Measurements from ENCODE around the gene PTH.

Gene PTH

GRCh38 chr11:13495929-13496328 is at the start of gene PTH:
Gene PTH, minus strand, starts transcription at chr11:13495997. Its CDS starts 3,142 bp downstream, at chr11:13492855.
- DNase-seq (ENCODE audit: low read depth in 3 of 3), result no peak

GRCh38 chr11:13538044-13538443 is 42.2 kb upstream of the PTH start:
- no peak for DNase-seq (ENCODE audit: low read depth in 3 of 3)

GRCh38 chr11:13535819-13536218 is 40.0 kb upstream of the PTH start:
- DNase-seq (ENCODE audit: low read depth in 3 of 3), result no peak

GRCh38 chr11:13534358-13534757 is 38.6 kb upstream of the PTH start:
- DNase-seq (ENCODE audit: low read depth in 3 of 3), result no peak

- DNase-seq (ENCODE audit: low read depth in 3 of 3), result no peak
Measured at GRCh38 chr11:13525257-13525656, 29.5 kb upstream of the PTH start.

- no peak for DNase-seq (ENCODE audit: low read depth in 3 of 3)
Measured at GRCh38 chr11:13503393-13503792, 7.6 kb upstream of the PTH start.

- DNase-seq (ENCODE audit: low read depth in 3 of 3), result no peak
Measured at GRCh38 chr11:13502492-13502891, 6.7 kb upstream of the PTH start.

- DNase-seq (ENCODE audit: low read depth in 3 of 3), result no peak
Measured at GRCh38 chr11:13494051-13494450, 1.7 kb downstream of the PTH start.

- DNase-seq (ENCODE audit: low read depth in 3 of 3), result no peak
Measured at GRCh38 chr11:13487661-13488030, 8.2 kb downstream of the PTH start.

- DNase-seq (ENCODE audit: low read depth in 3 of 3), result peak; percentile 30 to 50 (median 31)
Measured at GRCh38 chr11:13486926-13487660, 8.7 kb downstream of the PTH start.

- DNase-seq (ENCODE audit: low read depth in 3 of 3), result no peak
Measured at GRCh38 chr11:13480198-13480597, 15.6 kb downstream of the PTH start.

GRCh38 chr11:13479688-13480087 is 16.1 kb downstream of the PTH start:
- DNase-seq (ENCODE audit: low read depth in 3 of 3), result no peak

GRCh38 chr11:13475091-13475490 is 20.7 kb downstream of the PTH start:
- no peak for DNase-seq (ENCODE audit: low read depth in 3 of 3)

- DNase-seq (ENCODE audit: low read depth in 3 of 3), result no peak
Measured at GRCh38 chr11:13473013-13473722, 22.6 kb downstream of the PTH start.

GRCh38 chr11:13468750-13469149 is 27.0 kb downstream of the PTH start:
- DNase-seq (ENCODE audit: low read depth in 3 of 3), result no peak

GRCh38 chr11:13465909-13466371 is 29.9 kb downstream of the PTH start:
- no peak for DNase-seq (ENCODE audit: low read depth in 3 of 3)

GRCh38 chr11:13463779-13464290 is 32.0 kb downstream of the PTH start:
- DNase-seq (ENCODE audit: low read depth in 3 of 3), result no peak

GRCh38 chr11:13462901-13463778 is 32.7 kb downstream of the PTH start, which contains the start of gene BTBD10:
Gene BTBD10, minus strand, starts transcription at chr11:13463222. Its CDS starts 18,098 bp downstream, at chr11:13445124.
- DNase-seq (ENCODE audit: low read depth in 3 of 3), result peak; percentile 74 to 90 (median 84)

GRCh38 chr11:13462311-13462900 is 33.4 kb downstream of the PTH start:
- DNase-seq (ENCODE audit: low read depth in 3 of 3), result peak; percentile 21 to 36 (median 26)

- no peak for DNase-seq (ENCODE audit: low read depth in 3 of 3)
Measured at GRCh38 chr11:13461291-13461690, 34.5 kb downstream of the PTH start.

- DNase-seq (ENCODE audit: low read depth in 3 of 3), result no peak
Measured at GRCh38 chr11:13450832-13451397, 44.9 kb downstream of the PTH start.
